Fibroblast of skin of right biceps (primary cell): ENCODE measurements around the gene NR5A2.

Experiments
- DNase-seq: peaks from one replicate; pipeline ENCODE4 v3.0.0-alpha.2; 2013

Gene NR5A2

DNA sequence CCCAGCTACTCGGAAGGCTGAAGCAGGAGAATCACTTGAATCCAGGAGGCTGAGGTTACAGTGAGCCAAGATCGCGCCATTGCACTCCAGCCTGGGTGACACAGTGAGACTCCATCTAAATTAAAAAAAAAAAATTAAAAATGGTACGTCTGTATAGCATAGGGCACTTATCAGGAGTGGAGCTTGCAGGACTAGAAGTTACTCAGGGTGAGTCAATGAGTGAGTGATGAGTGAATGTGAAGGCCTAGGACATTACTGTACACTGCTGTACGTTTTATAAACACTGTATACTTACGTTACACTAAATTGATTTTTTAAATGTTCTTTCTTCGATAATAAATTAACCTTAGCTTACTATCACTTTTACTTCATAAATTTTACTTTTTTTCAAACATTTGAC is 183.6 kb downstream of the NR5A2 start:
- DNase-seq, result peak; percentile 88

DNA sequence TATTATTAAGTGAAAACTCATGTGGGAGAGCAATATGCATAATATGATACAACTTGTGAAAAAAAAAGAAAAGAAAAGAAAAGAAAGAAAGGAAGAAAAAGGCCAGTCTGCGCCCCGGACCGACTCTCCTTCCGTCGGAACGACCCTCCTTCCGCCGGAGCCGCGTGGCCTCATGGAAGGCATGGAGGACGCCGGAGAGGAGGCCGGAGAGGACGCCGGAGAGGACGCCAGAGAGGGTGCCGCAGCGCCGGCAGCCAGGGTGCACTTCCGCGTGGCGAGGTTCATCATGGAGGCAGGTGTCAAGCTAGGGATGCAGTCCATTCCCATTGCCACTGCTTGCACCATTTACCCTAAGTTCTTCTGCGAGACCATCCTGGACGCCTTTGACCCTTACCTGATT is 185.9 kb downstream of the NR5A2 start:
- no peak for DNase-seq

- no peak for DNase-seq
These were observed 186.4 kb downstream of the NR5A2 start for GRCh38 chr1:200213921-200214320.

DNA sequence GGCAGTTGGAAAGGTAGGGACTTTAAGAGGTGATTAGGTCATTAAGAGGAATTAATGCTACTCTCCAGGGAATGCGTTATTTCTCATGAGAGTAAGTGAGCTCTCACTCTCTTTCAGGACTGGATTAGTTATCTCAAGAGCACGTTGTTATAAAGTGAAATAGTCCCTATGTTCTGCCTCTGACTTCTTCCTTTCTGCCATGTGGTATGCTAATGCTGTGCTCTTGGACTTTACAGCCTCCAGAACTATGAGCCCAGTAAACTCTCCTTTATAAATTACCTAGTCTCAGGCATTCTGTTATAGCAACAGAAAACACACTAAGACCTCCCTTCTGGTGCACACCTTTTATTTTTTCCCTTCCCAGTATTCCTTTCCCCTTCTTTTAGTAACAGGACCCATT is 187.8 kb downstream of the NR5A2 start:
- DNase-seq, result no peak

- DNase-seq, result no peak
These were observed 190.2 kb downstream of the NR5A2 start for GRCh38 chr1:200217703-200218102.

GRCh38 chr1:200221614-200222282 is 194.2 kb downstream of the NR5A2 start:
- DNase-seq, result no peak

GRCh38 chr1:200223207-200223606 is 195.7 kb downstream of the NR5A2 start:
- DNase-seq, result no peak

GRCh38 chr1:200223613-200224012 is 196.1 kb downstream of the NR5A2 start:
- DNase-seq, result no peak

DNA sequence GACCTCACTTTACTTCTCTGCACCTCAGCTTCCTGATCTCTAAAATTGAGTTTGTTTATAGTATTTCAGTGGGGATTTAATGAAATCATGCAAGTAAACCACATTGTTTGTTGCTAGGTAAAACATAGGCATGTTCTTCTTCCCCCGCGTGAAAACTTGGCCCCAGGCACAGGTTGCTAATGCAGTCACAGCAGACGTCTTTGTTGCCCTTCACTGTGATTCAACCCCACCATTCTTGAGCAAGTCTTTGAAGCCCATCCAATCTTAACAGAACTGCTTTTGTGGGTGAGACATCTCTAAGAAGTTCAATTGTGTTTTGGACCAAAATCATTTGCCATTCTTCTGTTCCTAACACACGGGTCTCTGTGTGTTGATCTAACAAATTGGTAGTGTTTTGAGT is 196.8 kb downstream of the NR5A2 start:
- DNase-seq, result peak; percentile 60

DNA sequence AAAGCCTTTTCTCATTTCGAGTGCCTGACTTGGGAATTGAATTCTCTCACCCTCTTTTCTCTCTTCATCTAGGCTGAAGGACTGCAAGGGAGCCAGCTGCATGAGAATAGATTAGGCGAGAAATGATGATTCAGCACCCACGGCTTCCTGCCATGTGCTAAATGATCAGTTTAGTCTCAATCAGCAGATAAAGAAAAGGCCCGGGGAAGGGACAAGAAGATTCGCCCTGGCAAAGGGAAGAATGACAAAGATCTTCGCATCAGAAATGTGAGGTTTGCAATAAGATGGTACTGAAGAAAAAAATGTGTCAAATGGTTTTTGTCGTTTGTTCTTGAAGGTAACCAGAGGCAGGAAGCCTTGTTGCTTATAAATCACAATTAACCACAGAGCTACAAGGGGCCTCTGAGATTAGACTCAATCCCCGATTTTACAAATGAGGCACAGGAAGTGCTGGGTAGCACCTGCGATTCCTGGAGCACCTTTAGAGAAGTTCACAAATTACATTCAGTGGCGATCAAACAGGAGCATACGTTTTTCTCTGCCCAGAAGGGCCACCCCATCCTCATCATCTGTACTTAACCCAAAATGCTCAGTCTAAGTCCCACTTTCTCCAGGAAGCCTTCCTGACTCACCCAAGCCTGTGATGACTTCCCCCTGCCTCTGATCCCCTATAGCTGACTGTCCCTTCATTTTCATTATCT is 198.9 kb downstream of the NR5A2 start:
- peak; percentile 59 for DNase-seq

DNA sequence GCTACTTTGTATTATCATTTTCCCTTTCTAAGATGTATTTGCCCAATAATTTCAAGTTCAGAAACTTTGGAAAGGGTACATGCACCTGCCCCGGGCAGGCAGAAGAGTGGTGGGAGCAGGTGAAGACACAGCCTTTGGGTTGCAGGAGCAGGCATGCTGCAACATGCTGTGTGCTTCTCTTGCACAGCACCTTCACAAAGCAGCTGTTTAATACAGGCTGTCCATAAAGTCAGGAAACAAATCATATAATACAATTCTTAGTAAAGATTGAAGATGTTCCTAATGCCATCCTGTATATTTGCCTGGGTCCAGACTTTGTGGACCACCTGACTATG is 199.4 kb downstream of the NR5A2 start:
- no peak for DNase-seq
